Measurements from ENCODE around the gene RSPH9. TPM values are rescaled to one million over a fixed set of nuclear protein-coding genes. Genes with fewer than 3 reads are reported as not detected.
A peak's percentile ranks its signal among the peaks of the same experiment; 100 is the strongest.

Gene RSPH9
- total and polyA plus RNA-seq, 2 donors from 2014 or later: 0.16 to 0.45 TPM

DNA sequence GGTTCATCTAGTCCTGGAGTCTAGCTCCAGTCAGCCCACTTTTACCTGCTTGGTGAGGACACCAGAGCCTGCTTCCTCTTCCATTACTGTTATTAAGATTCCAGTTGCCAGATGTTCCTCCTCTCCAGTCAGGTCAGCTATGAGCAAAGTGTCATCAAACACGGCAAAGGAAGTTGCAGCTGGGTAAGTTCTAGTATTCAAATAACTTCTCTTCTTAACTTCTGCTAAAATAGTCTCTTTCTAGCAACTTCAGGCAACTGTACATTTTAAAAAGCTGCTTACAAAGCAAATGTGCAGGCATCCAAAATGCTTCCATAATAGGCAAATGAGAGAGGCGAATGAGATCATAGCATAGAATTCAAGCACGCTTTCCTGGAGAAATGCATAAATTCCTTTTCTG lies 61.2 kb downstream of the RSPH9 start:
- Histone ChIP-seq H3K36me3 (ENCODE audit: control insufficient read depth in 2 of 3, insufficient read depth in 3 of 3, low read length in 3 of 3) (no peaks in the 10 kb centered on the region), H3K9ac (ENCODE audit: low read length in 3 of 3) (no peak overlapping the region), H3K27me3 (ENCODE audit: control insufficient read depth, insufficient read depth, low read length) (no peaks in the 10 kb centered on the region), H3K9me3 (ENCODE audit: control insufficient read depth in 2 of 3, insufficient read depth in 1 of 3, low read length in 3 of 3) (no peaks in the 10 kb centered on the region), H3K27ac (ENCODE audit: low read depth in 2 of 2, low read length in 2 of 2) (peak overlapping the region in 1 of 2 donors; percentile 19), H3K4me3 (ENCODE audit: low read length in 3 of 3) (no peak overlapping the region), H3K4me1 (ENCODE audit: control insufficient read depth in 2 of 3, insufficient read depth in 2 of 3, low read depth in 1 of 3, low read length in 3 of 3) (peaks cover 5 to 10% (median 8%) of the 10 kb centered on the region in 3 donors)
- DNase-seq (peak in 2 of 5 donors; percentile 56 to 80), FAIRE-seq (no peak)
- TF ChIP-seq, protein P1, sequence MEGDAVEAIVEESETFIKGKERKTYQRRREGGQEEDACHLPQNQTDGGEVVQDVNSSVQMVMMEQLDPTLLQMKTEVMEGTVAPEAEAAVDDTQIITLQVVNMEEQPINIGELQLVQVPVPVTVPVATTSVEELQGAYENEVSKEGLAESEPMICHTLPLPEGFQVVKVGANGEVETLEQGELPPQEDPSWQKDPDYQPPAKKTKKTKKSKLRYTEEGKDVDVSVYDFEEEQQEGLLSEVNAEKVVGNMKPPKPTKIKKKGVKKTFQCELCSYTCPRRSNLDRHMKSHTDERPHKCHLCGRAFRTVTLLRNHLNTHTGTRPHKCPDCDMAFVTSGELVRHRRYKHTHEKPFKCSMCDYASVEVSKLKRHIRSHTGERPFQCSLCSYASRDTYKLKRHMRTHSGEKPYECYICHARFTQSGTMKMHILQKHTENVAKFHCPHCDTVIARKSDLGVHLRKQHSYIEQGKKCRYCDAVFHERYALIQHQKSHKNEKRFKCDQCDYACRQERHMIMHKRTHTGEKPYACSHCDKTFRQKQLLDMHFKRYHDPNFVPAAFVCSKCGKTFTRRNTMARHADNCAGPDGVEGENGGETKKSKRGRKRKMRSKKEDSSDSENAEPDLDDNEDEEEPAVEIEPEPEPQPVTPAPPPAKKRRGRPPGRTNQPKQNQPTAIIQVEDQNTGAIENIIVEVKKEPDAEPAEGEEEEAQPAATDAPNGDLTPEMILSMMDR (IDR thresholded peaks at IDR 0.05; ENCODE audit: borderline replicate concordance, extremely low read depth, insufficient read depth): no peak
- intact Hi-C loops (cut with DNase I): no loop called here

GRCh38 chr6:43706788-43707187 lies 62.0 kb downstream of the RSPH9 start:
- FAIRE-seq (no peak), DNase-seq (no peak)
- intact Hi-C loops (cut with DNase I): no loop called here
- peaks cover 5 to 10% (median 7%) of the 10 kb centered on the region in 3 donors for H3K4me1 ChIP-seq (ENCODE audit: control insufficient read depth in 2 of 3, insufficient read depth in 2 of 3, low read depth in 1 of 3, low read length in 3 of 3)
- no peak overlapping the region for H3K9ac ChIP-seq (ENCODE audit: low read length in 3 of 3)
- TF ChIP-seq, protein P1 (IDR thresholded peaks at IDR 0.05; ENCODE audit: borderline replicate concordance, extremely low read depth, insufficient read depth): no peak
- H3K36me3 ChIP-seq (ENCODE audit: control insufficient read depth in 2 of 3, insufficient read depth in 3 of 3, low read length in 3 of 3): no peaks in the 10 kb centered on the region
- H3K27ac ChIP-seq (ENCODE audit: low read depth in 2 of 2, low read length in 2 of 2): no peak overlapping the region
- no peaks in the 10 kb centered on the region for H3K9me3 ChIP-seq (ENCODE audit: control insufficient read depth in 2 of 3, insufficient read depth in 1 of 3, low read length in 3 of 3)
- H3K4me3 ChIP-seq (ENCODE audit: low read length in 3 of 3): no peak overlapping the region
- H3K27me3 ChIP-seq (ENCODE audit: control insufficient read depth, insufficient read depth, low read length): no peaks in the 10 kb centered on the region

DNA sequence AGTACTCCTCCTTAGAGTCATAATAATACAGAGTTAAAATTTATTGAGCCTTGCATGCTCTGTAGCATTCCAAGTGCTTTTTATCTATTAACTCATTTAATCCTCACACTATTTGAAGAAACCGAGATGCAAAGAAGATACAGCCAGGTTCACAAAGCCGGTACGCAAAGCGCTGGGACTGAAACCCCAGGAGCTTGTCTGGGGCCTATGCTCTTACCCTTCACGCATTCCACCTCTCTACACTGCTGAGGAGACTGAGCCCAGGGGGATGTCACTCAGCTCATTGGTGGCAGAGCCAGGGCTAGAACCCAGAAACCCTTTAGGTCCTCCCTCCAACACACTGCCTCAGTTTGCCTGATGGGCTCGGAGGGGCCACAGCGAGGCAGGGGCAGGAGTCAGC lies 62.4 kb downstream of the RSPH9 start:
- no peak for FAIRE-seq

More for the DNA sequence above, 62.4 kb downstream of the RSPH9 start:
- Histone ChIP-seq H3K36me3 (ENCODE audit: control insufficient read depth in 2 of 3, insufficient read depth in 3 of 3, low read length in 3 of 3) (no peaks in the 10 kb centered on the region), H3K9me3 (ENCODE audit: control insufficient read depth in 2 of 3, insufficient read depth in 1 of 3, low read length in 3 of 3) (no peaks in the 10 kb centered on the region), H3K4me1 (ENCODE audit: control insufficient read depth in 2 of 3, insufficient read depth in 2 of 3, low read depth in 1 of 3, low read length in 3 of 3) (peaks cover 3 to 6% (median 3%) of the 10 kb centered on the region in 3 donors), H3K4me3 (ENCODE audit: low read length in 3 of 3) (no peak overlapping the region), H3K27ac (ENCODE audit: low read depth in 2 of 2, low read length in 2 of 2) (no peak overlapping the region), H3K9ac (ENCODE audit: low read length in 3 of 3) (no peak overlapping the region), H3K27me3 (ENCODE audit: control insufficient read depth, insufficient read depth, low read length) (no peaks in the 10 kb centered on the region)
- TF ChIP-seq, protein P1 (IDR thresholded peaks at IDR 0.05; ENCODE audit: borderline replicate concordance, extremely low read depth, insufficient read depth): no peak
- intact Hi-C loops (cut with DNase I): no loop called here
- no peak for DNase-seq
